Mucosa of rectum (tissue), 2 donors: ENCODE measurements around the gene MMP14.
"Not testable (repeated sequence)": the region's sequence is repeated elsewhere in the genome, so short reads cannot be mapped to it uniquely, and the experiment has no call there.

Experiments
- H3K27ac ChIP-seq, 2 donors: one replicate each; pipeline ENCODE4 v1.7.0; 2013; ENCODE audit warnings: inconsistent platforms in 2 of 2, low read depth in 2 of 2, low read length in 2 of 2
- H3K27me3 ChIP-seq, 2 donors: one replicate each; pipeline ENCODE4 v1.7.0; 2013; ENCODE audit warnings: low read length in 2 of 2; ENCODE audit not compliant: control insufficient read depth in 2 of 2, insufficient read depth in 2 of 2
- H3K36me3 ChIP-seq, 2 donors: one replicate each; pipeline ENCODE4 v1.7.0; 2013; ENCODE audit warnings: low read length in 2 of 2; ENCODE audit not compliant: control insufficient read depth in 2 of 2, insufficient read depth in 2 of 2
- H3K4me1 ChIP-seq, 2 donors: one replicate each; pipeline ENCODE4 v1.7.0; 2013; ENCODE audit warnings: low read length in 2 of 2, mild to moderate bottlenecking in 1 of 2; ENCODE audit not compliant: control insufficient read depth in 2 of 2, insufficient read depth in 2 of 2
- H3K4me3 ChIP-seq, 2 donors: one replicate each; pipeline ENCODE4 v1.7.0; 2013; ENCODE audit warnings: low read length in 2 of 2
- H3K9ac ChIP-seq, 2 donors: one replicate each; pipeline ENCODE4 v1.7.0; 2013; ENCODE audit warnings: low read length in 2 of 2, low read depth in 1 of 2, mild to moderate bottlenecking in 1 of 2
- H3K9me3 ChIP-seq, 2 donors: one replicate each; pipeline ENCODE4 v1.7.0; 2013; ENCODE audit warnings: low read length in 2 of 2; ENCODE audit not compliant: control insufficient read depth in 2 of 2
- donor health status: healthy.
- donor health status: Normal muscosa, but diverticular disease.

Gene MMP14

DNA sequence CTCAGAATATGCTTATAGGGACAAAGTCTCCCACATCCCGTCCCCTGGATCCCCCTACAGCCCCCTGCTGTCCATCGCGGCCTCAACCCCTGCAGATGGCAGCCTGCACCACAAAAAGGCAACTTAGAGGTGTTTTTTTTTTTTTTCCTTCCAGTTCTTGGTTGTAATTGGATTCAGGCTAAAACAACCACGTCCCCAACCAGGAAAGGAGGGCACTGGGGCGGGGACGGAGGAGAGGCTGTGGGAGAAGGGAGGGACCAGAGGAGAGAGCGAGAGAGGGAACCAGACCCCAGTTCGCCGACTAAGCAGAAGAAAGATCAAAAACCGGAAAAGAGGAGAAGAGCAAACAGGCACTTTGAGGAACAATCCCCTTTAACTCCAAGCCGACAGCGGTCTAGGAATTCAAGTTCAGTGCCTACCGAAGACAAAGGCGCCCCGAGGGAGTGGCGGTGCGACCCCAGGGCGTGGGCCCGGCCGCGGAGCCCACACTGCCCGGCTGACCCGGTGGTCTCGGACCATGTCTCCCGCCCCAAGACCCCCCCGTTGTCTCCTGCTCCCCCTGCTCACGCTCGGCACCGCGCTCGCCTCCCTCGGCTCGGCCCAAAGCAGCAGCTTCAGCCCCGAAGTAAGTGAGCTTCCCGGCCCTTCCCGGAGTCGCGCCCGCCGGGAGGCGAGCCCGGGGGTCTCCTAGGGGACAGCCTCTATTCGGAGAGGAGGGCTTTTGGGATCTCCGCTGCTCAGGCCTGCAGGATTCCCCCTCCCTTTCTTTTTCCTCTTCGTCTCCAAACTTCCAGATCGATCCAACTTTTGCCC lies at the start of gene MMP14:
Gene MMP14, plus strand, starts transcription at position 285 of the 813 bp plus-strand sequence. Its CDS starts 233 bp downstream, at position 518.
- Histone ChIP-seq H3K9ac (peak within 1 kb of the TSS; percentile 84 to 96), H3K27ac (peak within 1 kb of the TSS; percentile 85 to 88), H3K4me3 (peak within 1 kb of the TSS; percentile 90 to 96), H3K27me3 (no peaks in the 10 kb centered on the region), H3K4me1 (peaks cover 10 to 17% of the 10 kb centered on the region in 2 donors), H3K36me3 (peaks cover 12 to 21% of the 10 kb centered on the region in 2 donors), H3K9me3 (no peaks in the 10 kb centered on the region)

DNA sequence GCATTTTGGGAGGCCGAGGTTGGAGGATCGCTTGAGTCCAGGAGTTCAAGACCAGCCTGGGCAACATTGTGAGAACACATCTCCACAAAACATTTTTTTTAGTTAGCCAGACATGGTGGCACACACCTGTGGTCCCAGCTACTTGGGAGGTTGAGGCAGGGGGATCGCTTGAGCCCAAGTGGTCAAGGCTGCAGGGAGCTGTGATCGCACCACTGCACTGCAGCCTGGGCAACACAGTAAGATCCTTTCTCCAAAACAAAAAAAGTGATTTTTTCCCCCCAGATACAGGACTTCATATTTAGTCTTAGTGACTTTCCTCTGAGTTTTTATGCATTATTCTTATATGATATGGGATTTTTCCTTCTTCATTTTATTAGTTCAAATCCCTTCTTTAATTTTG lies 49.7 kb upstream of the MMP14 start:
- Histone ChIP-seq H3K27me3 (no peaks in the 10 kb centered on the region), H3K36me3 (no peaks in the 10 kb centered on the region), H3K4me3 (no peak overlapping the region), H3K9ac (no peak overlapping the region), H3K27ac (no peak overlapping the region), H3K9me3 (no peaks in the 10 kb centered on the region), H3K4me1 (no peaks in the 10 kb centered on the region)

DNA sequence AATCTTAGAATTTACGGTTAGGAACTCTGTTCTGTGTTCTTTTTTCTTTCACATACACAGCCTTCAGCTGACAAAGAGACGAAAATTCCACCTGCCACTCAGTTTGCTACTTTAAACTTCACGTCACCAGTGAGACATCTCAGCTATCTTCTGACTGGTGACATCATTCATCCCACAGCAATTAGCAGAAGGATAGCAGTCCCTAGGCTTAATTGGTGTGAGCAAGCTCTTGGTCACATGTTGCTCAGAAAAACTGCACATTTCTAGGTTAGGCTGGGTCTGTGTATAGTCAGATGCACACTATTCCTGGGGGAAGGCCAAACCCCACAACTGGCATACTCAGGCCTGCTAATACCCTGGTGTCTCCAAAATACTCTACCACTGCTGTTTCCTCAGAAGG lies 45.1 kb upstream of the MMP14 start:
- H3K9ac ChIP-seq = peak overlapping the region in 1 of 2 donors; percentile 24

DNA sequence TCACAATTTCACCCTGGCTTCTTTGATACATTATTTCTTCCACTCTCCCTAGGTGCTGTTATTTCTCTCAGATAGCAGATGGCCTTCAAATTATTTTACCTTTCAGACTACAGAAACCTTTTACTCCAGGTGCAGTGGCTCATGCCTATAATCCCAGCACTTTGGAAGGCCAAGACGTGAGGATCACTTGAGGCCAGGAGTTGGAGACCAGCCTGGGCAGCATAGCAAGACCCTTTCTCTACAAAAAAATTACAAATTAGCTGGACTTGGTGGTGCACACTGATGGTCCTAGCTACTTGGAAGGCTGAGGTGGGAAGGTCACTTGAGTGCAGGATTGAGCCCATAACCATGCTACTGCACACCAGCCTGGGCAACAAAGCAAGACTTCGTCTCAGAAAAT lies 44.2 kb upstream of the MMP14 start:
- no peak overlapping the region for H3K9ac ChIP-seq
- H3K4me1 ChIP-seq = no peaks in the 10 kb centered on the region
- H3K4me3 ChIP-seq = no peak overlapping the region
- H3K27me3 ChIP-seq = no peaks in the 10 kb centered on the region
- no peaks in the 10 kb centered on the region for H3K36me3 ChIP-seq
- no peak overlapping the region for H3K27ac ChIP-seq
- H3K9me3 ChIP-seq = no peaks in the 10 kb centered on the region

More for the DNA sequence above, 45.1 kb upstream of the MMP14 start:
- Histone ChIP-seq H3K36me3 (no peaks in the 10 kb centered on the region), H3K4me3 (no peak overlapping the region), H3K4me1 (no peaks in the 10 kb centered on the region), H3K9me3 (no peaks in the 10 kb centered on the region), H3K27me3 (no peaks in the 10 kb centered on the region), H3K27ac (no peak overlapping the region)

DNA sequence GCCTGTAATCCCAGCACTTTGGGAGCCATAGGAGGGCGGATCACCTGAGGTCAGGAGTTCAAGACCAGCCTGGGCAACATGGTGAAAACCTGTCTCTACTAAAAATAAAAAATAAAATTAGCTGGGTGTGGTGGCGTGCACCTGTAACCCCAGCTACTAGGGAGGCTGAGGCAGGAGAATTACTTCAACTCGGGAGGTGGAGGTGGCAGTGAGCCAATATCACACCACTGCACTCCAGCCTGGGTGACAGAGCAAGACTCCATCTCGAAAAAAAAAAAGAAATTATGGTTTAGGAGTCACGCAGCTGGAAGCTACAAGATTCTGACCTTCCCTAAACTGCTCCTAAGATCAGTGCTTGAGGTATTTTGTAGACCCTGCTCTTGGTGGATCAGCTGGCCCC lies 42.8 kb upstream of the MMP14 start:
- H3K9me3 ChIP-seq, H3K4me3 ChIP-seq, H3K27me3 ChIP-seq, H3K27ac ChIP-seq, H3K4me1 ChIP-seq, H3K9ac ChIP-seq, H3K36me3 ChIP-seq: not testable (repeated sequence)

DNA sequence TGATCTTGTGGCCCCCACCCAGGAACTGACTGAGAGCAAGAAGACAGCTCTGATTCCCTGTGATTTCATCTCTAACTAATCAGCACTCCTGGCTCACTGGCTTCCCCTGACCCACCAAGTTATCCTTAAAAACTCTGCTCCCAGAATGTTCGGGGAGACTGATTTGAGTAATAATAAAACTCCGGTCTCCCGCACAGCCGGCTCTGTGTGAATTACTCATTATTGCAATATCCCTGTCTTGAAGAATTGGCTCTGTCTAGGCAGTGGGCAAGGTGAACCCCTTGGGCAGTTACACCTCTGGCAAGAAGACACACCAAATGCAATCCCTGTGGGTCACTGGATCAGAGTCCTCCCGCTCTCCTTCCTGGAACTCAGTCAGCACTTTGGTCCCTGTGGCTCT lies 42.4 kb upstream of the MMP14 start:
- Histone ChIP-seq H3K27me3 (no peaks in the 10 kb centered on the region), H3K4me1 (no peaks in the 10 kb centered on the region), H3K27ac (no peak overlapping the region), H3K36me3 (no peaks in the 10 kb centered on the region), H3K4me3 (no peak overlapping the region), H3K9me3 (no peaks in the 10 kb centered on the region), H3K9ac (no peak overlapping the region)

DNA sequence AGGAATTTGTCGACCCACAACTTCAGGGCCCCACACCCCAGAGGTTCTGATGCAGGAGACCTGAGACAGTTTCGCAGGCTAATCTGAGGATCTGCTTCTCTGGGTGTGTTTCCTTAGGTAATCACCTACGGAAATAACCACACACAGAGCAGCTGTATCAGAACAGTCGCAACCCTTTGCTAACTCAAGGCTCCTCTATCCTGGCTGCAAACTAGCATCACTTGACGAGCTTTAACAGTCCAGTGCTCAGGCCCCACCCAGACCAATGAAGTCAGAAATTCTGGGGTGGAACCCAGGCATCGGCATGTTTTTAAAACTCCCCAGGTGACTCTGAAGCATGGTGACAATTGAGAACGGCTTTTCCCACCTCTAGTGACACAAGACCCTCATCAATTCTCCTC lies 41.8 kb upstream of the MMP14 start:
- Histone ChIP-seq H3K4me1 (no peaks in the 10 kb centered on the region), H3K9ac (no peak overlapping the region), H3K36me3 (no peaks in the 10 kb centered on the region), H3K27ac (no peak overlapping the region), H3K9me3 (no peaks in the 10 kb centered on the region), H3K4me3 (no peak overlapping the region), H3K27me3 (no peaks in the 10 kb centered on the region)

DNA sequence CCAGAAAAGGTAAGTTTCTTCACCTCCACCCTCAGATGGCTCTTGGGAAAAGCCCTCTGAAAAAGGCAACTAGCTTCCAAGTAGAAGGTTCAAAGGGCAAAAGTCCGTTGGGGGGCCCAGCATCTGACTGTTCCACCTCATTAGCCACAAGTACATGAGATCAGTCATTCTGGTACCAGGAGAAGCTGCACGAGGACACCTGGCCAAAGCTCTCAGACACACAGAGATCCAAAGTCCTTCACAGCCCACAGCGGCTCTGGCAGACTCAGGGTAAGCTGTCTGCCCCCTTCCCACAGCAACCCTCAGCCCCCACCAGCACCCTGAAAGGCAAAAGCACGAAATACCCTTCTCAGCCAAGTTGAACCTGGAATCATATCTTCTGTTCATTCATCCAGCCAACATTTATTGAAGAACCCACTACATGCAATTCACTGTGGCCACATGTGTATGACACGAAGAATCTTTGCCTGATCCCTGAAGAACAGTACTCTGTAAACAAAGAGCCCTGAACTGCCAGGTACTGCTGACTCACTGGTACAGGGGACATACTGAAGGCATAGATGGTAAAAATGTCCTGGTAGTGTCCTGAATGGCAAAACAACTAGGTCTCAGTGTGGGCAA lies 40.2 kb upstream of the MMP14 start:
- H3K9me3 ChIP-seq = no peaks in the 10 kb centered on the region
- no peak overlapping the region for H3K9ac ChIP-seq
- H3K27ac ChIP-seq = no peak overlapping the region
- H3K4me1 ChIP-seq = peaks cover 0 to 1% of the 10 kb centered on the region in 2 donors
- H3K4me3 ChIP-seq = no peak overlapping the region
- no peaks in the 10 kb centered on the region for H3K36me3 ChIP-seq
- H3K27me3 ChIP-seq = no peaks in the 10 kb centered on the region

DNA sequence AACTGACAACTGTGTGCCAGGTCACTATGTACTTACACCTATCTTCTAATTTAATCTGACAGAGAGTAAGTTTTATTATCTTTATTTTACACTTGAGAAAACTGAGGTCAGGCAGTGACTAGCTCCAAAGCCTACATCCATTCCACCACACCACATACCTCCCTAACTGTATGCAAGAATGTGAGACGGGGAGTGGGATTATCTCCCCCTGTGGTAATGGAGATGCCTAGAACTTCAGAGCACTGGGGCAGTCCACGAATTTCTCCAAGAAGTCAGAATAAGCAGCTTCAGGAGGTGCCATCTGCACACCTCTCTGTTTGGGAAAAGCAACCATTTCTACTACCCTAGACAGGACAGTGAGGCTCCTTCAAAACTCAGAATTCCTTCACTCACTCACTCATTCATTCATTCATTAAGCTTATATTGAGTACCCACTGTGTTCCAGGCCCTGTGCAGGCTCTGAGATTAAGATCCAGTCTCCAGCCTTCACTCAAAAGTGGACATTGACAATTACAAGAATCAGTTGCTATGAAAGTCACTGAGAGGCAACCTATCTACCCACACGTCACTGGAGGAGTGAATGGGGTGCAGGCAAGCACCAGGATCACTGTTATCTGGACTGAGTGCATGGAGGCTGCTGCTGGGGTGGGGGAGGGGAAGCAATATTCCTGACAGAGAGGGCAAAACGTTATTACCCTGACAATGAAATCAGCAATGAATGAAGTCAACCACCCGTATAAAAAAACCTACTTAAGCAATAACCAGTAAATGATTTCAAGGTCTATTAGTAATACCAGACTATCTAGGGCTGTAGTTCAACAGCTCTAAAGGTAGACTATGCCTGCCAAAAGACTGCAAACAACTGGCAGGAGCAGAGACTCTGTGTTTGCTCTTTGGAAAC lies 39.1 kb upstream of the MMP14 start:
- Histone ChIP-seq H3K9ac (no peak overlapping the region), H3K4me1 (peaks cover 0 to 3% of the 10 kb centered on the region in 2 donors), H3K27me3 (no peaks in the 10 kb centered on the region), H3K9me3 (no peaks in the 10 kb centered on the region), H3K4me3 (no peak overlapping the region), H3K36me3 (no peaks in the 10 kb centered on the region), H3K27ac (no peak overlapping the region)

DNA sequence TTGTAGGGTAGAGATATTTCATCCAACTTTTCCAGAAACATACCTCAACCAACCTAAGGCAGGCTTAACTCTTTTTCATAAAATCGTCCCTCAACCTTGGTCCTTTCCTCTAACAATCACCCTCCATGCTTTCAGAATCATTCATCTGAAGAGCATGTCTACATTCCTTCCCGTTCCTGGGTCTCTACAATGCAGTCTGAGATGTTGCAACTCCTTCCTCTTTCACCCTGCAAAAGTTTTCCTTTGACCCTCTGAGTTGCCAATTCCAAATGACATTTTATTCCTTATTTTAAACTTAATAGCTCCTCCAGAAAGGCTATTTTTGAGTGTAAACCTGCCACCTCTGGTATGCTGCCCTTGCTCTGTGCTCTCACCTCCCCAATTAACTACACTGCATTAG lies 37.9 kb upstream of the MMP14 start:
- no peaks in the 10 kb centered on the region for H3K9me3 ChIP-seq
- no peak overlapping the region for H3K9ac ChIP-seq
- peaks cover 0 to 3% of the 10 kb centered on the region in 2 donors for H3K4me1 ChIP-seq
- no peaks in the 10 kb centered on the region for H3K27me3 ChIP-seq
- H3K27ac ChIP-seq = no peak overlapping the region
- H3K4me3 ChIP-seq = no peak overlapping the region
- no peaks in the 10 kb centered on the region for H3K36me3 ChIP-seq
